ENCODE measurements around the gene ELAVL2. TPM values are rescaled to one million over a fixed set of nuclear protein-coding genes. Genes with fewer than 3 reads are reported as not detected.

The ELAVL2 gene
- total RNA-seq, 4 donors from 2014 or later, result not detected

DNA sequence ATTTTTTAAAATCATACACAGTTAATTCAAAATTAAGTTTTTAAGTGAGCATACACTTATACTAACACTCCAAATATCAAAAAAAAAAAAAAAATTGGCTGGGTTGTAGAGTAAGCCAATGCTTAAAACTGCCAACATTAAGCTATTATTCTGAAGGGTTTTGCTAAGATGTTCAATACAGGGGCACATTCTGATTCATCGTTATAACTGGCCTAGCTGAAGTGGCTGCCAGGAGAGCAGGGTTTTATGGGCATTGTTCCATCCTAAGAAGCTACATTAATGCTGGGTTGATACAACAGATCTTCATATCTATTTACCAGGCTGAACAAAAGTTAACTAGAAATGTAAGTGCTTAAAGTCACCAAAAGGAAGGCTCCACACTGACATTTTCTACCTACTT is 13.4 kb downstream of the ELAVL2 start:
- Histone ChIP-seq H3K27ac (no peak overlapping the region), H3K27me3 (no peaks in the 10 kb centered on the region), H3K9me3 (peaks cover 0 to 2% (median 0%) of the 10 kb centered on the region in 4 donors), H3K4me1 (no peaks in the 10 kb centered on the region), H3K36me3 (no peaks in the 10 kb centered on the region), H3K4me3 (no peak overlapping the region)
- TF ChIP-seq, protein P1, sequence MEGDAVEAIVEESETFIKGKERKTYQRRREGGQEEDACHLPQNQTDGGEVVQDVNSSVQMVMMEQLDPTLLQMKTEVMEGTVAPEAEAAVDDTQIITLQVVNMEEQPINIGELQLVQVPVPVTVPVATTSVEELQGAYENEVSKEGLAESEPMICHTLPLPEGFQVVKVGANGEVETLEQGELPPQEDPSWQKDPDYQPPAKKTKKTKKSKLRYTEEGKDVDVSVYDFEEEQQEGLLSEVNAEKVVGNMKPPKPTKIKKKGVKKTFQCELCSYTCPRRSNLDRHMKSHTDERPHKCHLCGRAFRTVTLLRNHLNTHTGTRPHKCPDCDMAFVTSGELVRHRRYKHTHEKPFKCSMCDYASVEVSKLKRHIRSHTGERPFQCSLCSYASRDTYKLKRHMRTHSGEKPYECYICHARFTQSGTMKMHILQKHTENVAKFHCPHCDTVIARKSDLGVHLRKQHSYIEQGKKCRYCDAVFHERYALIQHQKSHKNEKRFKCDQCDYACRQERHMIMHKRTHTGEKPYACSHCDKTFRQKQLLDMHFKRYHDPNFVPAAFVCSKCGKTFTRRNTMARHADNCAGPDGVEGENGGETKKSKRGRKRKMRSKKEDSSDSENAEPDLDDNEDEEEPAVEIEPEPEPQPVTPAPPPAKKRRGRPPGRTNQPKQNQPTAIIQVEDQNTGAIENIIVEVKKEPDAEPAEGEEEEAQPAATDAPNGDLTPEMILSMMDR (IDR thresholded peaks at IDR 0.05), result no peak
- TF ChIP-seq POLR2A (IDR thresholded peaks at IDR 0.05), result no peak
- no peak for DNase-seq

- TF ChIP-seq, protein P1 (IDR thresholded peaks at IDR 0.05), result no peak
- no peak for TF ChIP-seq POLR2A (IDR thresholded peaks at IDR 0.05)
- Histone ChIP-seq H3K4me3 (no peak overlapping the region), H3K27ac (no peak overlapping the region), H3K36me3 (no peaks in the 10 kb centered on the region), H3K9me3 (peaks cover 0 to 4% (median 0%) of the 10 kb centered on the region in 4 donors), H3K27me3 (no peaks in the 10 kb centered on the region), H3K4me1 (no peaks in the 10 kb centered on the region)
- no peak for DNase-seq
These were observed 14.4 kb downstream of the ELAVL2 start for GRCh38 chr9:23811633-23812032.

- DNase-seq, result no peak
- H3K27ac ChIP-seq, result no peak overlapping the region
- H3K9me3 ChIP-seq, result peaks cover 0 to 4% (median 0%) of the 10 kb centered on the region in 4 donors
- H3K27me3 ChIP-seq, result no peaks in the 10 kb centered on the region
- no peak overlapping the region for H3K4me3 ChIP-seq
- TF ChIP-seq POLR2A (IDR thresholded peaks at IDR 0.05), result no peak
- TF ChIP-seq, protein P1 (IDR thresholded peaks at IDR 0.05), result no peak
- H3K4me1 ChIP-seq, result no peaks in the 10 kb centered on the region
- no peaks in the 10 kb centered on the region for H3K36me3 ChIP-seq
These were observed 22.8 kb downstream of the ELAVL2 start for GRCh38 chr9:23803216-23803615.

DNA sequence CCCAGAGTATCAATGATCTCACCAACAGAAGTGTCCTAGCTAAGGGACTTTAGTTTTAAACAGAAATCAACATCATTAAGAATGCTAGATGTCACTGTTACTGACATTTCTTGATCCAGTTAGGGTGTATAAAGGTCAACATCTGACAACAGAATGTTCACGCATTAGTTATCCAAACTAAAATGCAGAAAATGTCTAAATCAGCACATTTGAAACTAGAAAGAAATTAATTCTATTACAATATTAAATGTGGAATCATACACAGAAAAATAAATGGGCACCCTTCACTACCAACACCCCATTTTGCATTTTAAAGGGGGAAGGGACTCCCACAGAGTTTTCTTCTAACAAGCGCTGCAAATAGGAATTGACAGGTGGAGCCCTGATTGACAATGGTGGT is 24.5 kb downstream of the ELAVL2 start:
- Histone ChIP-seq H3K27ac (no peak overlapping the region), H3K27me3 (no peaks in the 10 kb centered on the region), H3K36me3 (no peaks in the 10 kb centered on the region), H3K4me3 (no peak overlapping the region), H3K9me3 (no peaks in the 10 kb centered on the region), H3K4me1 (no peaks in the 10 kb centered on the region)
- TF ChIP-seq POLR2A (IDR thresholded peaks at IDR 0.05), result no peak
- TF ChIP-seq, protein P1 (IDR thresholded peaks at IDR 0.05), result no peak
- DNase-seq, result no peak

GRCh38 chr9:23799521-23799920 is 26.5 kb downstream of the ELAVL2 start:
- Histone ChIP-seq H3K36me3 (no peaks in the 10 kb centered on the region), H3K27ac (no peak overlapping the region), H3K9me3 (no peaks in the 10 kb centered on the region), H3K4me1 (no peaks in the 10 kb centered on the region), H3K4me3 (no peak overlapping the region), H3K27me3 (no peaks in the 10 kb centered on the region)
- TF ChIP-seq, protein P1 (IDR thresholded peaks at IDR 0.05), result no peak
- no peak for TF ChIP-seq POLR2A (IDR thresholded peaks at IDR 0.05)
- DNase-seq, result no peak

DNA sequence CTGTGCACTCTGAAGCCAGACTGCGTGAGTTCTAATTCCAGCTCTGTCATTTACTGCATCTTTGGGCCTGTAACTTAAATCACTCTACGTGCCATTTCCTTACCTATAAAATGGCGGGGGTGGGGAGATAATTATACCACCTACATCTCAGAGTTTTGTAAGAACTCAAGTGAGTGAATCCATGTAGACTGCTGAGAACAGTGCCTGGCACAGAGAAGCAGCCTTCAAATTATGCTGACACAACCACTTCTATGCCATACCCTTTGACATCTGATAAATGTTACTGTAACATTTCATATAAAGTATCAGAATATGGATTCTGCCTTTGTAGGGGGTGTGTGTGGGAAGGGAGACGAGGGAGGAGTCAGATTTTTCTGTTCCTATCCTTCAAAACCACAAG is 27.7 kb downstream of the ELAVL2 start:
- H3K27ac ChIP-seq, result no peak overlapping the region
- TF ChIP-seq POLR2A (IDR thresholded peaks at IDR 0.05), result no peak
- TF ChIP-seq, protein P1 (IDR thresholded peaks at IDR 0.05), result no peak
- no peaks in the 10 kb centered on the region for H3K27me3 ChIP-seq
- DNase-seq, result no peak
- no peaks in the 10 kb centered on the region for H3K36me3 ChIP-seq
- H3K9me3 ChIP-seq, result no peaks in the 10 kb centered on the region
- no peaks in the 10 kb centered on the region for H3K4me1 ChIP-seq
- no peak overlapping the region for H3K4me3 ChIP-seq

All from Peyer's patch (tissue), 4 donors.